HG03108 (cell line): Measurements from ENCODE around the gene NOP9.
A peak's percentile ranks its signal among the peaks of the same experiment; 100 is the strongest.

Source experiments
- ATAC-seq: cut with Tn5 transposase; IDR thresholded peaks from one replicate; pipeline ENCODE4 v1.9.1; 2021; ENCODE audit warnings: moderate library complexity; ENCODE audit not compliant: unreplicated experiment

NOP9 gene

DNA sequence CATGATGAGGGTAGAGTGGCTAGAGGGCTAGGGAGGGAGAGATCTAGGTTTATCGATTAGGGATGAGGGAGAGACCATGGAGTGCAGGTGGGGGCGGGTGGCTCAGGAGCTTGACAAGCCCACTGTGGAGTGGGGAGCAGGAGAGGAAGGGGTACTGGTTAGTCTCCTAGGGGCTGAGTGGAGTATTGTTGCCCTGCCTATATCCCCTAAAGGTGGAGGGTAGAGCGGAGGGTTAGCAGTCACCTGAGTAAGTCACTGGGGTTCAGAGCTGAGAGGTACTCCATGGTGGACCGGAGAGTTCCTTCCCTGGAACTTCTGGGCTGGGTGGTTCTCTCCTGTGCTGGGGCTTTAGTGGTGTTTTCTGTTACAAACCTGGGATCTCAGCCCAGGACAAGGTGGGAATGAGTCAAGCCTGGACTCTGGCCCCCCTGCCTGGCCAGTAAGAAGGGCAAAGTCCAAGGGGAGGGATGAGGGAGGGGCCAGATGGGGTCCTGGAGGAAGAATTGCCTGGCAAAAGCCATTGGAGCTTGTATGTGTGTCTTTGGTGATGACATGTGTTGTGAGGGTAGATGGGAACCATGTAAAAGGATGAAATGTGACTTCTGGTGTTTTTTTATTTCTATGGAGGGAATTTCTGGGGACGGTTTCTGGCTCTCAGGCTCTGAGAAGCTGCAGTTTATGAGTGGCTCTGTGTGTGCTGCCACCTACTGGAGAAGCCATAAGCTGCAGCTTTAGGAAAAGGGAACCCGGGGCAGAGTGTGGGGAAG is 8.1 kb downstream of the NOP9 start, which contains the start of gene CIDEB:
Gene CIDEB, minus strand, starts transcription at position 403 of the 767 bp plus-strand sequence. Its CDS starts 119 bp downstream, at position 284.
- no peak for ATAC-seq

DNA sequence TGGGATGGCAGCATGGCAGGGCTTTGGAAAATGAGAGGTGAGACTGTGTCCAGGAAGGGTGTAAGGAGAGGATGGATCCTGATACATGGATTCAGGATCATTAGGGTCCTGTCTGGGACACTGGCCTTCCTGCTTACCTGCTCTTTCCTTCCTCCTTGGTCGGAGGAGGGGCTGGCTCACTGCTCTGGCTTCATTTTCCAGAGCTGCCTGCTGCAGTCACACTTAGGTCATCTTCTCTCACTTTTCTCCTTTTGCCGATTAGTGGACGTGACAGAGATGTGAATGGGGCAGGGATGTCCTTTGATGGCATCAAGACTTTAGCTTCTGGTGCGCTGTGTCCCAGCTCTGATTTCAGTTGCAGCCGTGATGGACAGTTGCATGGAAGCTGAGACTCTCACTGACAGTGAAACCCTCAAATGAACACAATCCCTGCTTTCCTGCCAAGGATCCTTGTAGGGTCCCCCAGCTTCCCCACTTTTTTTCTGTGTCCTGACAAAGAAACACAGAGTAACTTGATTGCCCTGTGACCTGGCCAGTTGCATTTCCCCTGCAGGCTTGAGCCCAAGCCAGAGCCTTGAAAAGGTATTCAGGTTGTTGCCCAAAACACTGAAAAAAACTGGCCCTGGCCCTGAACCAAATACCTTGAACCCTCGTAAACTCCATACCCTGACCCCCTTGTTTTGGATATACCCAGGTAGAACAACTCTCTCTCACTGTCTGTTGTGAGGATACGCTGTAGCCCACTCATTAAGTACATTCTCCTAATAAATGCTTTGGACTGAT is 8.9 kb downstream of the NOP9 start:
- no peak for ATAC-seq

DNA sequence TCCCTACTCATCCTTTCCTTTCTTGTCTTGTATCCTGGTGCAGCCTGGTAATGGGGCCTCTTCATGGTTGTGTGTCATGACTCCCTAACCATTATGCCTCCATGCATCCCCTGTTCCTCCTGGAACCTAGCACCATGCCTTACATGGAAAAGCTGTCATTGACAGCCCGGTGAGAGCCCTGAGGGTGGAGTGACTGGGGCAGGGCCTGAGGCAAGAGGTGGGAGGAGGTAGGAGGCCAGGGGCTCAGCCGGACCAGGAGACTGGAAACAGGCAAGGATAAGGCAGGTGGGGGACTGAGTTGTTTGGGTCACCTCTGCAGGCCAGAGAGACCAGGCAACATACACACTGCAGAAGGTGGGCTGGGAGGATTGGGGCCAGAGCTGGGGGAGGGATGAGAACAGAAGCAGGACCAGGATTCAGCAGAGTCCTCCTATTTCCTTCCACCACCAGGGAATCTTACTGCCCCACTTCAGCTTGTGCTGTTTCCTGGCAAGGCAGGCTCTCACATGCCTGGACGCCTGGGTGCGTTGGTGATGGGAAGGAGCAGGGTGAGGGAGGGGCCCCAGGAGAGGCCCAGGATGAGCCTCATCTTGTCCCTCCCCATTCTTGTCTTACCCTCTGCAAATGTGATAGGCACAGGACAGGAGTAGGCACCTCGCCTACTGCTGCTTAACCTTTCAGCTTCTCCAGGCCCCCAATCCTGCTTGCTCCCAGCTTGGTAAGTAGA is 10.1 kb downstream of the NOP9 start, which contains the start of gene LTB4R2:
Gene LTB4R2, plus strand, starts transcription at position 603 of the 727 bp plus-strand sequence. CDS start 525 bp downstream, outside the sequence.
- ATAC-seq, result no peak

DNA sequence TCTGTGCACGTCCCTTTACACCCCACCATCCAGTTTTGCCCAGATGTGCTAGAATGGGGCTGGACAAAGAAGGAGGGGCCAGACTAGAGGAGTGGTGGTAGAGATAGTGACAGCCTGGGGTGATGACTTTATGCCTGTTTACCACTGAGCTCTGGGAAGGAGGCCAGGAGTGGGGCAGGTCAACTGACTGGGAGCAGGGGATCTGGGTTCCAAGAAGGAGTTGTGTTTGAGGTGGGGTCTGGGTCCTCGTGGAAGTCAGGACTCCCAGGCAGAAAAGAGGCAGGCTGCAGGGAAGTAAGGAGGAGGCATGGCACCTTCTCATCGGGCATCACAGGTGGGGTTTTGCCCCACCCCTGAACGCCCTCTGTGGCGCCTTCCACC is 10.6 kb downstream of the NOP9 start:
- ATAC-seq, result no peak

DNA sequence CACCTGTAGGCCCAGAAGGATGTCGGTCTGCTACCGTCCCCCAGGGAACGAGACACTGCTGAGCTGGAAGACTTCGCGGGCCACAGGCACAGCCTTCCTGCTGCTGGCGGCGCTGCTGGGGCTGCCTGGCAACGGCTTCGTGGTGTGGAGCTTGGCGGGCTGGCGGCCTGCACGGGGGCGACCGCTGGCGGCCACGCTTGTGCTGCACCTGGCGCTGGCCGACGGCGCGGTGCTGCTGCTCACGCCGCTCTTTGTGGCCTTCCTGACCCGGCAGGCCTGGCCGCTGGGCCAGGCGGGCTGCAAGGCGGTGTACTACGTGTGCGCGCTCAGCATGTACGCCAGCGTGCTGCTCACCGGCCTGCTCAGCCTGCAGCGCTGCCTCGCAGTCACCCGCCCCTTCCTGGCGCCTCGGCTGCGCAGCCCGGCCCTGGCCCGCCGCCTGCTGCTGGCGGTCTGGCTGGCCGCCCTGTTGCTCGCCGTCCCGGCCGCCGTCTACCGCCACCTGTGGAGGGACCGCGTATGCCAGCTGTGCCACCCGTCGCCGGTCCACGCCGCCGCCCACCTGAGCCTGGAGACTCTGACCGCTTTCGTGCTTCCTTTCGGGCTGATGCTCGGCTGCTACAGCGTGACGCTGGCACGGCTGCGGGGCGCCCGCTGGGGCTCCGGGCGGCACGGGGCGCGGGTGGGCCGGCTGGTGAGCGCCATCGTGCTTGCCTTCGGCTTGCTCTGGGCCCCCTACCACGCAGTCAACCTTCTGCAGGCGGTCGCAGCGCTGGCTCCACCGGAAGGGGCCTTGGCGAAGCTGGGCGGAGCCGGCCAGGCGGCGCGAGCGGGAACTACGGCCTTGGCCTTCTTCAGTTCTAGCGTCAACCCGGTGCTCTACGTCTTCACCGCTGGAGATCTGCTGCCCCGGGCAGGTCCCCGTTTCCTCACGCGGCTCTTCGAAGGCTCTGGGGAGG is 11.3 kb downstream of the NOP9 start, which contains the start of gene LTB4R:
Gene LTB4R, plus strand, starts transcription at position 857 of the 959 bp plus-strand sequence. CDS start 4,150 bp downstream, outside the sequence.
- peak; percentile 64 for ATAC-seq

DNA sequence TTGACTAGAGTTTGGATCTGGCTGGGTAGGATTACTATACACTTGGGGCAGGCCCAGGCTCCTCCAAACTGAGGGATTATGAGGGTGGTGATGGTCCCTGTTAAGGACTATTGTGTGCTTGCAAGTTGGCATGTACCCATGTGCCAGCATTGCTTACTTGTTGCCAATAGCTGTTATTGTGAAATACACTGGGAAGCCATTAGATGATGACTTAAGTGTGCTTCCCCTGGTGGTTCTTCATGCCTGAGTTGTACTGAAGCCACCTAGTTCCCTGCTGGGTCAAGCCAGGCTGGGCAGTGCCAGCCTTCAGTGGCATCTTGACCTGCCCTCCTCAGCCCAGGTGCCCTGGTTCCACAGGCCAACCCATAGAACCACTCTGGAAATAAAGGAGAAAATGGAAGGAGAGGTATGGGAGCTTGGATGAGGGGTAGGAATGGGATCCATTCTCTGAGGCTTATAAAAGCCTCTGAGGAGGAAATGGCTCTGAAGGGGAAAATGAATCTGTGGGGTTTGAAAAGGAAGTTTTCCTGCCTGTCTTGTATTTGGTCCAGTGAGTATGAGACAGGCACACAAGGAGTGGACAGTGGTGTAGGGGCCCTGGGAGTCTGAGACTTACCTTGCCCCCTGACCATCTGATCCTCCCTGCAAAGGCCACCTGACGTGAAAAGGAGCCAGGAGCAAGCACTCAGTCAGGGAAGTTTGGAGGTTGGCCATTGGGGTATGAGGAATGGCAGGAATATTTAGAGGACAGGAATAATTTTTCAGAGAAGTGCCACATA is 12.4 kb downstream of the NOP9 start:
- ATAC-seq, result no peak

DNA sequence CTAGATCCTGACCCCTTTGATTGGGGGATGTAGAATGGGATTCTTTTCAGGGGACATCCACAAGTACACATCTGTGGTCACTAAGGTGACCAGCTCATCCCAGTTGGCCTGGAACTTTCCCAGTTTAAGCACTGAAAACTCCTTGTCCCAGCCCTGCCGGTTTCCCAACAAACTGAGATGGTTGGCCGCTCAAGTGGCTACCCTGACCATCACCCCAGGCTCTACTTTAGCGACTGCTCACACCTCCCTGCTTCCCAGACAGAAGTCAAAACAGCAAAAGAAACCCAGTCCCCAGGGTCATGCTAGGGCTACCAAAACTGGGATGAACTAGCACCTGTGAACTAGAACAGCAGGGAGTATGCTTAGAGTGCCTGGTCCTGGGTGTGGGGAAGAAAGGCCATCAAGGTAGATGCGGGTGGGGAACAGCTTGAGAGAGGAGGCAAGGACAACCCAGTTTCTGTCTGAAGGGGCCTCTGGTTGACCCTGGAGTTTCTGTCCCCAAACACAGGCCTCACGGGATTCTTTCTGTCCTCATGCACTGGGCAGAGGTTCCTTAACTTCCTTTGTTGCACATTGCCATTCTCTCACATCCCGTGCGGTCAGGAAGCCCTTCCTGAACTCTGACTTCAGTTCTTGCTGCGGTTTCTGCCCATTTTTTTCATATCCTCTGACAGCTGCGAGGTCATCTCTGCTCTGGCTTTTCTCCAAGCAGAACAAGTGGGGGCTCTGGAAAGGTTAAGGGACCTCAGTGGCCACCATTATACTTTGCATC is 13.3 kb downstream of the NOP9 start:
- ATAC-seq, result no peak

DNA sequence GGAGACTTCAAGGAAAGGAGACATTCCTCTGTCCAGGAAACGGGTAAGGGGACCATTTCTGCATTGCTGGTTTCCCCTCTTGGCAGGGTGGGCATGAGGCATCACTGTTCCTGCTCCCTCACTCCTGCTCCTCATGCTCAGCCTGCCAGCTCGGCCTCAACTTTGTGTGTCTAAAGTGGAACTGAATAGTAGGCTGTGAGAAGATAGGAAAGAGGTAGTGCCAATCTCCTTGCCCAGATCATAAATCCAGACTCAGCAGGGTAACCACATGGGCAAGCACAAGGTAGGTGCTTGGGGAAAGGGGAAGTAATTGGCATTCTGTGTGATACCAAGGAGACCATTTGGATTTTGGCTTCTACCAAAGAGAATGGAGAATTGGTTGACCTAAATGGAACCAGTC is 14.3 kb downstream of the NOP9 start:
- no peak for ATAC-seq

DNA sequence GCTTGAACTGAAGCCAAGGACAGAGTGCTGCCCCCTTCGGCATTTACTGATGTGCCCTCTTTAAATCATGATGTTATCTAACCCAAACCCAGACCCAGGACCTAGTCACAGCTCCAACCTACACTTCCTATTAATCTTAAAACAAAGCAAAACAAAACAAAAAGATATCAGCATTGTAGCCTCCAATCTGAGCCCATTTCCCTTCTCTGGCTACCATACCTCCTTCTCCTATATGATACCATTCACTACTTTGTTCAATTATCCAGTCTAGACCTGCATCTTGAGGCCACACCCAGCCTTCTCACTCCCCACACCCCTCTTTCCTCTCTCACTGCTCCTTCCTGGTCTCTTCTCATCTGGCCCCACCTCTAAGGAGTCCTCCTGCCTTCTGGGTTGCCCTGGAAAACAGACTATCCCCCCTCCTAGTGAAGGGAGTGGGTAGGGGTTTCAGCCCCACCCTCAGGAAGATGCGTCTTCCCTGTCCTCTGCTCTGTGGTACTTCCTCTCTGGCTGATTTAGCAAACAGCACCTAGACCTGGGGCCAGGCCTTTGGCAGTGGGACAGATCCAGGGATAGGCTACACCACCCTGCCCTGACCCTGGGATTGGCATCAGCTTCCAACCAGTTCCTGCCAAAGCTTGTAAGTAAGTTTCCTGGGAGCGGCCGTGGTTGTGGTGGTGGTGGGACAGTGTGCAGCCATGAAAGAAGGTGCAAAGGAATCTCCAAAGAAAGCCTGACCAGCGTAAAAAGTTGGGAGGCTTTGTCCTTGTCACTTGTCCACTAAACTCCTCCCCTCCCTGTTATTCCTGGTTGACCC is 14.9 kb downstream of the NOP9 start:
- ATAC-seq, result no peak

DNA sequence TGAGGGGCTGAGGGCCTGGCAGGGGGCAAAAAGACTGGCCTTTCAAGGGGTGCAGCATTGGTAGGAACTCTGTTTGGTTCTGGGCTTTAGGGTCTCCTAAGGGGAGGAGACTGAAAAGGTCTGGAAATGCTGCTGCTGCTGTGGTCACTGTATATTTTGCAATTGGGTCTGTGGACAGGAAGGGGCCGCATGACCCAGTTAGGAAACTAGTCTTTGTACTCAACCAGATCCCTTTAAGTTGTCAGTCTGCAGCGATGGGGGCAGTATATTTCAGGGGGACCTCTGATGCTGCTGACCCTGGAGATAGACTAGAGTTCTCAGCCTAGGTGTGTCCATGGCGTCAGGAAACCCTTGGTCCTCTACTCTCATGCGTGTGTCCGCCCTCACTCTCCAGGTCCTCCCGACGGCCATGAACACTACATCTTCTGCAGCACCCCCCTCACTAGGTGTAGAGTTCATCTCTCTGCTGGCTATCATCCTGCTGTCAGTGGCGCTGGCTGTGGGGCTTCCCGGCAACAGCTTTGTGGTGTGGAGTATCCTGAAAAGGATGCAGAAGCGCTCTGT is 15.7 kb downstream of the NOP9 start:
- ATAC-seq, result no peak

DNA sequence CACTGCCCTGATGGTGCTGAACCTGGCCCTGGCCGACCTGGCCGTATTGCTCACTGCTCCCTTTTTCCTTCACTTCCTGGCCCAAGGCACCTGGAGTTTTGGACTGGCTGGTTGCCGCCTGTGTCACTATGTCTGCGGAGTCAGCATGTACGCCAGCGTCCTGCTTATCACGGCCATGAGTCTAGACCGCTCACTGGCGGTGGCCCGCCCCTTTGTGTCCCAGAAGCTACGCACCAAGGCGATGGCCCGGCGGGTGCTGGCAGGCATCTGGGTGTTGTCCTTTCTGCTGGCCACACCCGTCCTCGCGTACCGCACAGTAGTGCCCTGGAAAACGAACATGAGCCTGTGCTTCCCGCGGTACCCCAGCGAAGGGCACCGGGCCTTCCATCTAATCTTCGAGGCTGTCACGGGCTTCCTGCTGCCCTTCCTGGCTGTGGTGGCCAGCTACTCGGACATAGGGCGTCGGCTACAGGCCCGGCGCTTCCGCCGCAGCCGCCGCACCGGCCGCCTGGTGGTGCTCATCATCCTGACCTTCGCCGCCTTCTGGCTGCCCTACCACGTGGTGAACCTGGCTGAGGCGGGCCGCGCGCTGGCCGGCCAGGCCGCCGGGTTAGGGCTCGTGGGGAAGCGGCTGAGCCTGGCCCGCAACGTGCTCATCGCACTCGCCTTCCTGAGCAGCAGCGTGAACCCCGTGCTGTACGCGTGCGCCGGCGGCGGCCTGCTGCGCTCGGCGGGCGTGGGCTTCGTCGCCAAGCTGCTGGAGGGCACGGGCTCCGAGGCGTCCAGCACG is 16.4 kb downstream of the NOP9 start:
- no peak for ATAC-seq

DNA sequence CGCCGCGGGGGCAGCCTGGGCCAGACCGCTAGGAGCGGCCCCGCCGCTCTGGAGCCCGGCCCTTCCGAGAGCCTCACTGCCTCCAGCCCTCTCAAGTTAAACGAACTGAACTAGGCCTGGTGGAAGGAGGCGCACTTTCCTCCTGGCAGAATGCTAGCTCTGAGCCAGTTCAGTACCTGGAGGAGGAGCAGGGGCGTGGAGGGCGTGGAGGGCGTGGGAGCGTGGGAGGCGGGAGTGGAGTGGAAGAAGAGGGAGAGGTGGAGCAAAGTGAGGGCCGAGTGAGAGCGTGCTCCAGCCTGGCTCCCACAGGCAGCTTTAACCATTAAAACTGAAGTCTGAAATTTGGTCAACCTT is 16.9 kb downstream of the NOP9 start:
- ATAC-seq, result no peak

DNA sequence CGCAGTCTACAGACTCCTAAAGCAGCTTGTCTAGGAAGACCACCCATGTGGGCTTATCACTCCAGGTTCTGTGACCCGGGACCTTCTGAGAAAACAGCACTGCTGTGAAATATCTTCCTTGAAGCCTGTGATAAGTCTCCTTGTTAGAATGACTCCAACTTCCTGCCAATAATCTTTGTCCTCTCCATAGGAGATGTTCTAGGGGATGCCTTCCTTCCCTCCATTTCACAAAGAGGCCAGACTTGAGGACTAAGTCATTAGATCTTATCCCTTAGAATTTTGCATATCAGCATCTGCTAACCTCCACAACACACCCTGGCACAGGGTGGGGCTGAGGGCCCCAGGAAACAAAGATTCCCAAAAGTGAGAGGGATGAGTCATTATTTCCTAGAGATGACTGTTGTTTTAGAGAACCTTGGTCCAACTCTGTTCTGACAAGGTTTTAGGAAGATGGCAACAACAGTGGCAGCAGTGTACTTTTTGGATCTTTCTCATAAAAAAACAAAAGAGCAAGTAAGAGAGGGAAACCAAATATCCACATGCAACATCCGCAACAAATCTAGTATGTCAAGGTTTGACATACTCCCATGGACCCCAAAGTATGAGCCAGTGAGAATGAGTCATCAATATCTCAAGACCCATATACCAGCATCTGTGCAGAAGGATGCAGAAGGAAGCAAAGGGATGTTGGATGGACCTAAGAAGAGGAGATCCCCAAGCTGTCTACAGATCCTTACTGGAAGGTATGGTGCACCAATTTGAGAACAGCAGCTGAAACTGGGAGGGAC is 17.7 kb downstream of the NOP9 start:
- no peak for ATAC-seq

DNA sequence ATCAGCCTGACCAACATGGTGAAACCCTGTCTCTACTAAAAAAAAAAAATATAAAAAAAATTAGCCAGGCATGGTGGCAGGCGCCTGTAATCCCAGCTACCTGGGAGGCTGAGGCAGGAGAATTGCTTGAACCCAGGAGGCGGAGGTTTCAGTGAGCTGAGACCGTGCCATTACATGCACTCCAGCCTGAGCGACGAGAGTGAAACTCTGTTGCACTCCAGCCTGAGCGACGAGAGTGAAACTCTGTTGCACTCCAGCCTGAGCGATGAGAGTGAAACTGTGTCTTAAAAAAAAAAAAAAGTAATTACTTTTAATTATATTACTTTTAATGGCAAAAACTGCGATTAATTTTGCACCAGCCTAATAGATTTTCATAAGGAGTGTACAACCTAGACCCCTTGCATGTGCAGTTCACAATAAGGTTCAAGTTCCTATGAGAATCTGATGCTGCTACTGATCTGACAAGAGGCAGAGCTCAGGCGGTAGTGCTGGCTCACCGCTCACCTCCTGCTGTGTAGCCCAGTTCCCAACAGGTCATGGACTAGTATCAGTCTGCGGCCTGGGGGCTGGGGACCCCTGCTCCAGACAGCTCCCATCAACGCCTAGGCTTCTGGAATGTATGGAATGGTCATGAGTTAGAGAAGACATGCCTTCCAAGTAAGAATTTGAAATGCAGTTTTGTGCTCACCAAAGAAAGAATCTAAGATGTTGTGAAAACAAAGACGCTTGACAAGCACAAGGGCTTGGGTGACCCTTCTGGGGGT is 21.7 kb downstream of the NOP9 start:
- ATAC-seq, result no peak

DNA sequence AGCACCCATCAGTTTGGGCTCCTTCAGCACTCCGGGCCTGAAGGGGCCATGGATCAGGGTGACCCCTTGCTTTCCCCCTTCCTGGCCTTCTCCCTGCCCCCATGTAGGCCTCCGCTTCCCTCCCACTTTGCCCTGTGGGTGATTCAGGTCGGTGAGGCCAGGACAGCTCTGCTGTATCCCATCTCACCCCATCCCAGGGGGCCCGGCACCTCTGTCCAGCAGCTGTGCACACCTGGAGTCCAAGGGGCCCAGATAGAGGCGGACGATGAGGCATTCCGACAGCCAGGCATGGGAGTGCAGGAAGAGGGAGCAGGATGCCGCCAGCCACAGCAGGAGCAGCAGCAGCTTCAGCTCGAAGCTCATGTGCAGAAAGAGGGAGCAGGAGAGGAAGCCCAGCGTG is 23.0 kb downstream of the NOP9 start:
- no peak for ATAC-seq
